ENCODE results near the gene PALM3. TPM values are rescaled to one million over a fixed set of nuclear protein-coding genes. Genes with fewer than 3 reads are reported as not detected.

Gene PALM3
- total and polyA plus RNA-seq, 2 experiments from 2014 or later: 16.6 to 45.8 TPM

DNA sequence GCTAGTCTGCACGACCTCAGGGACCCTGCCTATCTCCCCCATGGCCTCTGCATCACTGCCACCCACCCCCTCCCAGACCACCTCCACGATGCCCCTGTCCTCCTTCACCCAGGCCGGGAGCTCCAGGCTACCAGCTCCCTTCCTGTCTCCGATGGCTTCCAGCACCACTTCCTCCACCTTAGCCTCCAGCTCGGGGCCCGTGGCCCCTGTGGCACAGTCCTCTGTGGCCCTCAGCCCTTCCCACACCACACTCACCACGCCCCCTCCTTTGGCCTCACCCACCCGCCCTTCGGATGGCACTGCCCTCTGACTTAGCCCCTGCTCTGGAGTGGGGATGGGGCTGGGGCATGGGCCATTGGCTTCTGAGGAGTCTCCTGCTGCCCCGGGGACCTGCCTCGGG lies 7.2 kb downstream of the PALM3 start:
- Histone ChIP-seq H3K4me2 (no peak overlapping the region), H3K27me3 (ENCODE audit: insufficient read depth) (peaks cover 22% of the 10 kb centered on the region), H3K79me2 (replicated peaks; ENCODE audit: insufficient read depth) (no peaks in the 10 kb centered on the region), H2AFZ (no peak overlapping the region), H3K27ac (ENCODE audit: low read depth) (no peak overlapping the region), H3F3A (replicated peaks; ENCODE audit: low read depth) (no peaks in the 10 kb centered on the region; the same call in 1 of the 2 replicates), H3K4me1 (ENCODE audit: insufficient read depth) (peaks cover 4% of the 10 kb centered on the region; the same call in 1 of the 2 replicates), H4K20me1 (replicated peaks; ENCODE audit: insufficient read depth) (no peaks in the 10 kb centered on the region; the same call in 1 of the 2 replicates), H3K36me3 (ENCODE audit: insufficient read depth) (no peaks in the 10 kb centered on the region), H3K9me2 (ENCODE audit: insufficient read depth) (no peaks in the 10 kb centered on the region), H3K4me3 (no peak overlapping the region)
- Mint-ChIP-seq H3K4me3 (no peak overlapping the region), H3K36me3 (ENCODE audit: low read depth) (peaks cover 24% of the 10 kb centered on the region), H3K9me3 (no peaks in the 10 kb centered on the region; the same call in 2 of the 3 replicates), H3K4me1 (peaks cover 9% of the 10 kb centered on the region; the same call in 2 of the 3 replicates), H3K27ac (no peak overlapping the region), H3K27me3 (ENCODE audit: insufficient read depth, low read depth, poor library complexity) (peaks cover 31% of the 10 kb centered on the region)
- no peak for ATAC-seq
- DNase-seq (ENCODE audit: low spot score): no peak
- TF ChIP-seq NANOG (IDR thresholded peaks at IDR 0.05; ENCODE audit: borderline replicate concordance) (no peak), ZNF114 (CRISPR knock-in tag; IDR thresholded peaks at IDR 0.05) (no peak), CREB1 (CRISPR knock-in tag; IDR thresholded peaks at IDR 0.05; ENCODE audit: low read depth) (no peak), EZH2phosphoT487 (IDR thresholded peaks at IDR 0.05; ENCODE audit: unreplicated experiment) (no peak), STAT1 (IDR thresholded peaks at IDR 0.05; ENCODE audit: unreplicated experiment) (no peak), EZH2 (IDR thresholded peaks at IDR 0.05; ENCODE audit: low read depth, unreplicated experiment) (no peak), JUNB (IDR thresholded peaks at IDR 0.05; ENCODE audit: unreplicated experiment) (no peak), ZNF331 (CRISPR knock-in tag; IDR thresholded peaks at IDR 0.05; ENCODE audit: low read depth) (no peak), POLR2AphosphoS5 (IDR thresholded peaks at IDR 0.05; ENCODE audit: low read depth) (no peak)
- TF ChIP-seq, protein P1, sequence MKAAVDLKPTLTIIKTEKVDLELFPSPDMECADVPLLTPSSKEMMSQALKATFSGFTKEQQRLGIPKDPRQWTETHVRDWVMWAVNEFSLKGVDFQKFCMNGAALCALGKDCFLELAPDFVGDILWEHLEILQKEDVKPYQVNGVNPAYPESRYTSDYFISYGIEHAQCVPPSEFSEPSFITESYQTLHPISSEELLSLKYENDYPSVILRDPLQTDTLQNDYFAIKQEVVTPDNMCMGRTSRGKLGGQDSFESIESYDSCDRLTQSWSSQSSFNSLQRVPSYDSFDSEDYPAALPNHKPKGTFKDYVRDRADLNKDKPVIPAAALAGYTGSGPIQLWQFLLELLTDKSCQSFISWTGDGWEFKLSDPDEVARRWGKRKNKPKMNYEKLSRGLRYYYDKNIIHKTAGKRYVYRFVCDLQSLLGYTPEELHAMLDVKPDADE (IDR thresholded peaks at IDR 0.05): no peak
- TF ChIP-seq, protein P2, sequence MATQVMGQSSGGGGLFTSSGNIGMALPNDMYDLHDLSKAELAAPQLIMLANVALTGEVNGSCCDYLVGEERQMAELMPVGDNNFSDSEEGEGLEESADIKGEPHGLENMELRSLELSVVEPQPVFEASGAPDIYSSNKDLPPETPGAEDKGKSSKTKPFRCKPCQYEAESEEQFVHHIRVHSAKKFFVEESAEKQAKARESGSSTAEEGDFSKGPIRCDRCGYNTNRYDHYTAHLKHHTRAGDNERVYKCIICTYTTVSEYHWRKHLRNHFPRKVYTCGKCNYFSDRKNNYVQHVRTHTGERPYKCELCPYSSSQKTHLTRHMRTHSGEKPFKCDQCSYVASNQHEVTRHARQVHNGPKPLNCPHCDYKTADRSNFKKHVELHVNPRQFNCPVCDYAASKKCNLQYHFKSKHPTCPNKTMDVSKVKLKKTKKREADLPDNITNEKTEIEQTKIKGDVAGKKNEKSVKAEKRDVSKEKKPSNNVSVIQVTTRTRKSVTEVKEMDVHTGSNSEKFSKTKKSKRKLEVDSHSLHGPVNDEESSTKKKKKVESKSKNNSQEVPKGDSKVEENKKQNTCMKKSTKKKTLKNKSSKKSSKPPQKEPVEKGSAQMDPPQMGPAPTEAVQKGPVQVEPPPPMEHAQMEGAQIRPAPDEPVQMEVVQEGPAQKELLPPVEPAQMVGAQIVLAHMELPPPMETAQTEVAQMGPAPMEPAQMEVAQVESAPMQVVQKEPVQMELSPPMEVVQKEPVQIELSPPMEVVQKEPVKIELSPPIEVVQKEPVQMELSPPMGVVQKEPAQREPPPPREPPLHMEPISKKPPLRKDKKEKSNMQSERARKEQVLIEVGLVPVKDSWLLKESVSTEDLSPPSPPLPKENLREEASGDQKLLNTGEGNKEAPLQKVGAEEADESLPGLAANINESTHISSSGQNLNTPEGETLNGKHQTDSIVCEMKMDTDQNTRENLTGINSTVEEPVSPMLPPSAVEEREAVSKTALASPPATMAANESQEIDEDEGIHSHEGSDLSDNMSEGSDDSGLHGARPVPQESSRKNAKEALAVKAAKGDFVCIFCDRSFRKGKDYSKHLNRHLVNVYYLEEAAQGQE (IDR thresholded peaks at IDR 0.05; ENCODE audit: unreplicated experiment): no peak
- TF ChIP-seq, protein P3, sequence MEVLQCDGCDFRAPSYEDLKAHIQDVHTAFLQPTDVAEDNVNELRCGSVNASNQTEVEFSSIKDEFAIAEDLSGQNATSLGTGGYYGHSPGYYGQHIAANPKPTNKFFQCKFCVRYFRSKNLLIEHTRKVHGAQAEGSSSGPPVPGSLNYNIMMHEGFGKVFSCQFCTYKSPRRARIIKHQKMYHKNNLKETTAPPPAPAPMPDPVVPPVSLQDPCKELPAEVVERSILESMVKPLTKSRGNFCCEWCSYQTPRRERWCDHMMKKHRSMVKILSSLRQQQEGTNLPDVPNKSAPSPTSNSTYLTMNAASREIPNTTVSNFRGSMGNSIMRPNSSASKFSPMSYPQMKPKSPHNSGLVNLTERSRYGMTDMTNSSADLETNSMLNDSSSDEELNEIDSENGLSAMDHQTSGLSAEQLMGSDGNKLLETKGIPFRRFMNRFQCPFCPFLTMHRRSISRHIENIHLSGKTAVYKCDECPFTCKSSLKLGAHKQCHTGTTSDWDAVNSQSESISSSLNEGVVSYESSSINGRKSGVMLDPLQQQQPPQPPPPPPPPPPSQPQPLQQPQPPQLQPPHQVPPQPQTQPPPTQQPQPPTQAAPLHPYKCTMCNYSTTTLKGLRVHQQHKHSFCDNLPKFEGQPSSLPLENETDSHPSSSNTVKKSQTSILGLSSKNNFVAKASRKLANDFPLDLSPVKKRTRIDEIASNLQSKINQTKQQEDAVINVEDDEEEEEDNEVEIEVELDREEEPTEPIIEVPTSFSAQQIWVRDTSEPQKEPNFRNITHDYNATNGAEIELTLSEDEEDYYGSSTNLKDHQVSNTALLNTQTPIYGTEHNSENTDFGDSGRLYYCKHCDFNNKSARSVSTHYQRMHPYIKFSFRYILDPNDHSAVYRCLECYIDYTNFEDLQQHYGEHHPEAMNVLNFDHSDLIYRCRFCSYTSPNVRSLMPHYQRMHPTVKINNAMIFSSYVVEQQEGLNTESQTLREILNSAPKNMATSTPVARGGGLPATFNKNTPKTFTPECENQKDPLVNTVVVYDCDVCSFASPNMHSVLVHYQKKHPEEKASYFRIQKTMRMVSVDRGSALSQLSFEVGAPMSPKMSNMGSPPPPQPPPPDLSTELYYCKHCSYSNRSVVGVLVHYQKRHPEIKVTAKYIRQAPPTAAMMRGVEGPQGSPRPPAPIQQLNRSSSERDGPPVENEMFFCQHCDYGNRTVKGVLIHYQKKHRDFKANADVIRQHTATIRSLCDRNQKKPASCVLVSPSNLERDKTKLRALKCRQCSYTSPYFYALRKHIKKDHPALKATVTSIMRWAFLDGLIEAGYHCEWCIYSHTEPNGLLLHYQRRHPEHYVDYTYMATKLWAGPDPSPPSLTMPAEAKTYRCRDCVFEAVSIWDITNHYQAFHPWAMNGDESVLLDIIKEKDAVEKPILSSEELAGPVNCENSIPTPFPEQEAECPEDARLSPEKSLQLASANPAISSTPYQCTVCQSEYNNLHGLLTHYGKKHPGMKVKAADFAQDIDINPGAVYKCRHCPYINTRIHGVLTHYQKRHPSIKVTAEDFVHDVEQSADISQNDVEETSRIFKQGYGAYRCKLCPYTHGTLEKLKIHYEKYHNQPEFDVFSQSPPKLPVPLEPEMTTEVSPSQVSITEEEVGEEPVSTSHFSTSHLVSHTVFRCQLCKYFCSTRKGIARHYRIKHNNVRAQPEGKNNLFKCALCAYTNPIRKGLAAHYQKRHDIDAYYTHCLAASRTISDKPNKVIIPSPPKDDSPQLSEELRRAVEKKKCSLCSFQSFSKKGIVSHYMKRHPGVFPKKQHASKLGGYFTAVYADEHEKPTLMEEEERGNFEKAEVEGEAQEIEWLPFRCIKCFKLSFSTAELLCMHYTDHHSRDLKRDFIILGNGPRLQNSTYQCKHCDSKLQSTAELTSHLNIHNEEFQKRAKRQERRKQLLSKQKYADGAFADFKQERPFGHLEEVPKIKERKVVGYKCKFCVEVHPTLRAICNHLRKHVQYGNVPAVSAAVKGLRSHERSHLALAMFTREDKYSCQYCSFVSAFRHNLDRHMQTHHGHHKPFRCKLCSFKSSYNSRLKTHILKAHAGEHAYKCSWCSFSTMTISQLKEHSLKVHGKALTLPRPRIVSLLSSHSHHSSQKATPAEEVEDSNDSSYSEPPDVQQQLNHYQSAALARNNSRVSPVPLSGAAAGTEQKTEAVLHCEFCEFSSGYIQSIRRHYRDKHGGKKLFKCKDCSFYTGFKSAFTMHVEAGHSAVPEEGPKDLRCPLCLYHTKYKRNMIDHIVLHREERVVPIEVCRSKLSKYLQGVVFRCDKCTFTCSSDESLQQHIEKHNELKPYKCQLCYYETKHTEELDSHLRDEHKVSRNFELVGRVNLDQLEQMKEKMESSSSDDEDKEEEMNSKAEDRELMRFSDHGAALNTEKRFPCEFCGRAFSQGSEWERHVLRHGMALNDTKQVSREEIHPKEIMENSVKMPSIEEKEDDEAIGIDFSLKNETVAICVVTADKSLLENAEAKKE (CRISPR knock-in tag; IDR thresholded peaks at IDR 0.05): no peak
- TF ChIP-seq, protein P4, sequence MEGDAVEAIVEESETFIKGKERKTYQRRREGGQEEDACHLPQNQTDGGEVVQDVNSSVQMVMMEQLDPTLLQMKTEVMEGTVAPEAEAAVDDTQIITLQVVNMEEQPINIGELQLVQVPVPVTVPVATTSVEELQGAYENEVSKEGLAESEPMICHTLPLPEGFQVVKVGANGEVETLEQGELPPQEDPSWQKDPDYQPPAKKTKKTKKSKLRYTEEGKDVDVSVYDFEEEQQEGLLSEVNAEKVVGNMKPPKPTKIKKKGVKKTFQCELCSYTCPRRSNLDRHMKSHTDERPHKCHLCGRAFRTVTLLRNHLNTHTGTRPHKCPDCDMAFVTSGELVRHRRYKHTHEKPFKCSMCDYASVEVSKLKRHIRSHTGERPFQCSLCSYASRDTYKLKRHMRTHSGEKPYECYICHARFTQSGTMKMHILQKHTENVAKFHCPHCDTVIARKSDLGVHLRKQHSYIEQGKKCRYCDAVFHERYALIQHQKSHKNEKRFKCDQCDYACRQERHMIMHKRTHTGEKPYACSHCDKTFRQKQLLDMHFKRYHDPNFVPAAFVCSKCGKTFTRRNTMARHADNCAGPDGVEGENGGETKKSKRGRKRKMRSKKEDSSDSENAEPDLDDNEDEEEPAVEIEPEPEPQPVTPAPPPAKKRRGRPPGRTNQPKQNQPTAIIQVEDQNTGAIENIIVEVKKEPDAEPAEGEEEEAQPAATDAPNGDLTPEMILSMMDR (conservative IDR thresholded peaks at IDR 0.05; ENCODE audit: low read depth in 2 of 2): no peak

Measured in GM23338 (cell line).